Activated T-cell treated with anti-CD3 and anti-CD28 coated beads for 48 hours (primary cell): ENCODE measurements around the gene PON1.

Source experiments
- DNase-seq: peaks from one replicate; pipeline ENCODE4 v3.0.0-alpha.2; 2020; ENCODE audit warnings: low read depth

The PON1 gene

DNA sequence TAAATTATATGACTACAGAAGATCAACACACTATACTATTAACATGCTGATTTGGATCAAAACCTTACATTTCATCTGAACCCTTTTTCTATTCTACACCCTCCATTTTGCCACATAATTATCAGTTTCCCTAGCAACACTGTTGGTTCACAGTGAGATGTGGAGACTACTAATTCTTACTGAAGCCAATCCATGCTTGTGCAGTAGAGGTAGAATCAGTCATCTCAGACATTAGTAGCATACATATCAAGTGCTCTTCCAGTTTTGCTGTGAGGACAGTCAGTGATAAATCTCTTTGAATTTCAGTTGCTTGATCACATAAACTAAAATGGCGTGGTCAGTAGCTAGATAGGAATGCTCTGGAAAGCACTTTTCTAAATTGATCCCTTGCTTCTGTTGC, 70.3 kb downstream of the PON1 start:
- no peak for DNase-seq

GRCh38 chr7:95251966-95252365, 72.4 kb downstream of the PON1 start:
- DNase-seq = no peak

DNA sequence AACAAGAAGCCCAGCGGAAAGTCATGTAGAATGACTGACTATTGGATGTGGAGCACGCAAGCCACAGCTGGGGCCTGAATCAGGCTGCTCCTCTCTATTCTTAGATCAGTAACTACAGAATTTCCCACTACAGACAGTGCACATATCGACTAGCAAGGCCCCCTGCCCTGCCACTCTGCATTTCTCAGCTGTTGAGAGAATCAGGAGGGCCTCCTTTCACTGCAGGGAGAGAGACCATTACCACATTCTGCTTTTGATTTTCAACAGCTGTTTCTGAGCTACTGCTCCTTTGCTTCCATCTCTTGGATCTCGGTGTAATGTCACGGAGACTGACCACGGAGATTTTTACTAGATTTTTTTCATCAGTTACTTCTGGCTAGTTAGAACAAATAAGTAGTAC, 73.8 kb downstream of the PON1 start:
- DNase-seq = no peak
